ENCODE results near the gene TMEM72.
"Not testable (repeated sequence)": the region's sequence is repeated elsewhere in the genome, so short reads cannot be mapped to it uniquely, and the experiment has no call there.

Gene TMEM72

GRCh38 chr10:44911081-44911540 lies at the start of gene TMEM72:
TMEM72 (plus strand) TSS chr10:44911337; CDS start chr10:44911513, 176 bp downstream.
- no peak within 1 kb of the TSS for H3K27ac Mint-ChIP-seq

GRCh38 chr10:44862006-44862751 lies 49.0 kb upstream of the TMEM72 start:
- Mint-ChIP-seq H3K4me3 (no peak overlapping the region), H3K27me3 (peaks cover 16% of the 10 kb centered on the region), H3K4me1 (ENCODE audit: low read depth) (peaks cover 15% of the 10 kb centered on the region), H3K9me3 (ENCODE audit: low read depth) (no peaks in the 10 kb centered on the region), H3K36me3 (no peaks in the 10 kb centered on the region), H3K27ac (no peak overlapping the region)

More at GRCh38 chr10:44911081-44911540, at the start of gene TMEM72:
- H3K4me1 Mint-ChIP-seq (ENCODE audit: low read depth) = peaks cover 17% of the 10 kb centered on the region
- H3K9me3 Mint-ChIP-seq (ENCODE audit: low read depth) = no peaks in the 10 kb centered on the region
- H3K4me3 Mint-ChIP-seq = no peak within 1 kb of the TSS
- H3K36me3 Mint-ChIP-seq = no peaks in the 10 kb centered on the region
- no peaks in the 10 kb centered on the region for H3K27me3 Mint-ChIP-seq

- Mint-ChIP-seq H3K4me3 (no peak overlapping the region), H3K9me3 (ENCODE audit: low read depth) (no peaks in the 10 kb centered on the region), H3K36me3 (no peaks in the 10 kb centered on the region), H3K27me3 (peaks cover 22% of the 10 kb centered on the region), H3K27ac (no peak overlapping the region), H3K4me1 (ENCODE audit: low read depth) (peaks cover 15% of the 10 kb centered on the region)
Measured at GRCh38 chr10:44862924-44863323, 48.2 kb upstream of the TMEM72 start.

- Mint-ChIP-seq H3K27ac (no peak overlapping the region), H3K36me3 (no peaks in the 10 kb centered on the region), H3K27me3 (peaks cover 22% of the 10 kb centered on the region), H3K9me3 (ENCODE audit: low read depth) (no peaks in the 10 kb centered on the region), H3K4me1 (ENCODE audit: low read depth) (peaks cover 15% of the 10 kb centered on the region), H3K4me3 (peak overlapping the region; percentile 93)
Measured at GRCh38 chr10:44863344-44864047, 47.6 kb upstream of the TMEM72 start.

GRCh38 chr10:44864051-44864450 lies 47.1 kb upstream of the TMEM72 start:
- Mint-ChIP-seq H3K27me3 (peaks cover 24% of the 10 kb centered on the region), H3K36me3 (no peaks in the 10 kb centered on the region), H3K4me3 (peak overlapping the region; percentile 93), H3K9me3 (ENCODE audit: low read depth) (no peaks in the 10 kb centered on the region), H3K4me1 (ENCODE audit: low read depth) (peaks cover 15% of the 10 kb centered on the region), H3K27ac (no peak overlapping the region)

- Mint-ChIP-seq H3K4me3 (peak overlapping the region; percentile 93), H3K27ac (no peak overlapping the region), H3K27me3 (peaks cover 26% of the 10 kb centered on the region), H3K36me3 (no peaks in the 10 kb centered on the region), H3K9me3 (ENCODE audit: low read depth) (no peaks in the 10 kb centered on the region), H3K4me1 (ENCODE audit: low read depth) (peaks cover 15% of the 10 kb centered on the region)
Measured at GRCh38 chr10:44864637-44865288, 46.4 kb upstream of the TMEM72 start.

- Mint-ChIP-seq H3K4me1 (ENCODE audit: low read depth) (peaks cover 15% of the 10 kb centered on the region), H3K9me3 (ENCODE audit: low read depth) (no peaks in the 10 kb centered on the region), H3K27ac (no peak overlapping the region), H3K4me3 (peak overlapping the region; percentile 93), H3K36me3 (no peaks in the 10 kb centered on the region), H3K27me3 (peaks cover 29% of the 10 kb centered on the region)
Measured at GRCh38 chr10:44865289-44865671, 45.9 kb upstream of the TMEM72 start.

GRCh38 chr10:44866367-44866766 lies 44.8 kb upstream of the TMEM72 start:
- Mint-ChIP-seq H3K27me3 (peaks cover 29% of the 10 kb centered on the region), H3K4me1 (ENCODE audit: low read depth) (peaks cover 15% of the 10 kb centered on the region), H3K4me3 (peak overlapping the region; percentile 30)
- H3K36me3 Mint-ChIP-seq; H3K9me3 Mint-ChIP-seq (ENCODE audit: low read depth); H3K27ac Mint-ChIP-seq: not testable (repeated sequence)

GRCh38 chr10:44870031-44870430 lies 41.1 kb upstream of the TMEM72 start:
- Mint-ChIP-seq H3K36me3 (no peaks in the 10 kb centered on the region), H3K4me3 (no peak overlapping the region)

GRCh38 chr10:44873160-44873559 lies 38.0 kb upstream of the TMEM72 start:
- H3K9me3 Mint-ChIP-seq (ENCODE audit: low read depth) = no peaks in the 10 kb centered on the region
- H3K4me3 Mint-ChIP-seq = no peak overlapping the region
- H3K27ac Mint-ChIP-seq = no peak overlapping the region
- no peaks in the 10 kb centered on the region for H3K4me1 Mint-ChIP-seq (ENCODE audit: low read depth)
- no peaks in the 10 kb centered on the region for H3K36me3 Mint-ChIP-seq
- peaks cover 8% of the 10 kb centered on the region for H3K27me3 Mint-ChIP-seq

More at GRCh38 chr10:44870031-44870430, 41.1 kb upstream of the TMEM72 start:
- H3K27ac Mint-ChIP-seq = no peak overlapping the region
- H3K4me1 Mint-ChIP-seq (ENCODE audit: low read depth) = peaks cover under 1% of the 10 kb centered on the region
- no peaks in the 10 kb centered on the region for H3K9me3 Mint-ChIP-seq (ENCODE audit: low read depth)
- H3K27me3 Mint-ChIP-seq = peaks cover 24% of the 10 kb centered on the region

- Mint-ChIP-seq H3K27me3 (peaks cover 5% of the 10 kb centered on the region), H3K4me3 (no peak overlapping the region), H3K9me3 (ENCODE audit: low read depth) (no peaks in the 10 kb centered on the region), H3K27ac (no peak overlapping the region), H3K4me1 (ENCODE audit: low read depth) (peaks cover 5% of the 10 kb centered on the region), H3K36me3 (no peaks in the 10 kb centered on the region)
Measured at GRCh38 chr10:44874166-44874565, 37.0 kb upstream of the TMEM72 start.

- H3K9me3 Mint-ChIP-seq (ENCODE audit: low read depth) = no peaks in the 10 kb centered on the region
- peak overlapping the region; percentile 93 for H3K4me3 Mint-ChIP-seq
- peaks cover 8% of the 10 kb centered on the region for H3K4me1 Mint-ChIP-seq (ENCODE audit: low read depth)
- H3K27ac Mint-ChIP-seq = peak overlapping the region; percentile 64
- H3K27me3 Mint-ChIP-seq = peaks cover 2% of the 10 kb centered on the region
- H3K36me3 Mint-ChIP-seq = no peaks in the 10 kb centered on the region
Measured at GRCh38 chr10:44878706-44879530, 32.2 kb upstream of the TMEM72 start.

- Mint-ChIP-seq H3K9me3 (ENCODE audit: low read depth) (no peaks in the 10 kb centered on the region), H3K27me3 (peaks cover 2% of the 10 kb centered on the region), H3K27ac (no peak overlapping the region), H3K4me3 (peak overlapping the region; percentile 93), H3K36me3 (no peaks in the 10 kb centered on the region), H3K4me1 (ENCODE audit: low read depth) (peaks cover 8% of the 10 kb centered on the region)
Measured at GRCh38 chr10:44879531-44879899, 31.6 kb upstream of the TMEM72 start.

- Mint-ChIP-seq H3K27me3 (peaks cover 2% of the 10 kb centered on the region), H3K9me3 (ENCODE audit: low read depth) (no peaks in the 10 kb centered on the region), H3K27ac (no peak overlapping the region), H3K4me3 (peak overlapping the region; percentile 65), H3K36me3 (no peaks in the 10 kb centered on the region), H3K4me1 (ENCODE audit: low read depth) (peaks cover 8% of the 10 kb centered on the region)
Measured at GRCh38 chr10:44880090-44880715, 30.9 kb upstream of the TMEM72 start.
